HEK293 (cell line): ENCODE data around the gene CD84.

Source experiments
- CTCF ChIA-PET: fragments of 350-600 bp; formaldehyde crosslinking; extraction: SDS; loops from one replicate; lab custom pipeline; 2021; ENCODE audit warnings: antibody characterized with exemption; lab: Yijun Ruan, JAX
- POLR2A ChIA-PET: fragments of 300-600 bp; formaldehyde crosslinking; extraction: SDS; loops from one replicate; lab custom pipeline; 2020; ENCODE audit warnings: antibody characterized with exemption, inconsistent platforms; lab: Yijun Ruan, JAX
- H3K27ac ChIP-seq: fragments of 200-500 bp; sonication (Bioruptor generic); 2 replicates; pipeline ENCODE4 v1.5.1; 2014; ENCODE audit warnings: low read depth, low read length, control low read depth, inconsistent platforms; ENCODE audit errors: extremely low read depth
- H3K36me3 ChIP-seq, 2 experiments: fragments of 200-500 bp in 1 of 2; sonication (Bioruptor generic) in 1 of 2; 1 replicate in 1 of 2; 2 replicates in 1 of 2; pipeline ENCODE4 v1.5.1; 2014 to 2017; ENCODE audit warnings: inconsistent platforms in 2 of 2, low read length in 2 of 2; ENCODE audit not compliant: control insufficient read depth in 2 of 2, insufficient read depth in 1 of 2
- H3K4me1 ChIP-seq: fragments of 200-500 bp; sonication (Bioruptor generic); 2 replicates; pipeline ENCODE4 v1.5.1; 2014; ENCODE audit warnings: mild to moderate bottlenecking, low read length, inconsistent platforms; ENCODE audit not compliant: control insufficient read depth, insufficient read depth
- H3K4me3 ChIP-seq: 2 replicates; pipeline ENCODE4 v1.5.1; 2011; ENCODE audit warnings: low read depth, mild to moderate bottlenecking, control low read depth, low read length, moderate library complexity
- H3K9me3 ChIP-seq: fragments of 200-500 bp; sonication (Bioruptor generic); 2 replicates; pipeline ENCODE4 v1.5.1; 2014; ENCODE audit warnings: low read depth, low read length, inconsistent platforms; ENCODE audit not compliant: control insufficient read depth, insufficient read depth
- BCL11B ChIP-seq: fragments of 450-650 bp; formaldehyde crosslinking; IDR thresholded peaks from 2 replicates; pipeline ENCODE4 v1.5.1; 2016; ENCODE audit warnings: low read depth, missing biosample characterization, missing genetic modification characterization
- BCL6B ChIP-seq: fragments of 450-650 bp; formaldehyde crosslinking; IDR thresholded peaks from 2 replicates; pipeline ENCODE4 v1.5.1; 2017; ENCODE audit warnings: missing biosample characterization, missing genetic modification characterization
- HOXD13 ChIP-seq: sonication (generic); formaldehyde crosslinking; IDR thresholded peaks from 2 replicates; pipeline ENCODE4 v1.8.0; 2022; ENCODE audit warnings: missing genetic modification reagents, borderline replicate concordance
- INSM2 ChIP-seq: fragments of 450-650 bp; formaldehyde crosslinking; IDR thresholded peaks from 2 replicates; pipeline ENCODE4 v1.5.1; 2016; ENCODE audit warnings: missing biosample characterization, missing genetic modification characterization
- KLF9 ChIP-seq: fragments of 450-650 bp; formaldehyde crosslinking; IDR thresholded peaks from 2 replicates; pipeline ENCODE4 v1.5.1; 2016; ENCODE audit warnings: missing biosample characterization, missing genetic modification characterization, low read depth
- SCRT2 ChIP-seq: fragments of 450-650 bp; formaldehyde crosslinking; IDR thresholded peaks from 2 replicates; pipeline ENCODE4 v1.5.1; 2016; ENCODE audit warnings: missing biosample characterization, missing genetic modification characterization
- ZBTB11 ChIP-seq: fragments of 450-650 bp; formaldehyde crosslinking; conservative IDR thresholded peaks from 2 replicates; pipeline ENCODE4 v1.5.1; 2016; ENCODE audit warnings: low read depth, missing biosample characterization, missing genetic modification characterization
- ZBTB20 ChIP-seq: fragments of 450-650 bp; formaldehyde crosslinking; IDR thresholded peaks from 2 replicates; pipeline ENCODE4 v1.5.1; 2016; ENCODE audit warnings: missing biosample characterization, missing genetic modification characterization
- ZNF16 ChIP-seq: fragments of 450-650 bp; formaldehyde crosslinking; IDR thresholded peaks from 2 replicates; pipeline ENCODE4 v1.5.1; 2016; ENCODE audit warnings: low read depth, missing biosample characterization, missing genetic modification characterization
- ZNF248 ChIP-seq: fragments of 450-650 bp; formaldehyde crosslinking; IDR thresholded peaks from 2 replicates; pipeline ENCODE4 v1.5.1; 2017; ENCODE audit warnings: missing biosample characterization, missing genetic modification characterization
- ZNF311 ChIP-seq: fragments of 450-650 bp; formaldehyde crosslinking; IDR thresholded peaks from 2 replicates; pipeline ENCODE4 v1.5.1; 2017; ENCODE audit warnings: missing biosample characterization, missing genetic modification characterization, borderline replicate concordance
- ZNF350 ChIP-seq: fragments of 450-650 bp; formaldehyde crosslinking; IDR thresholded peaks from 2 replicates; pipeline ENCODE4 v1.5.0; 2017; ENCODE audit warnings: missing biosample characterization, mild to moderate bottlenecking, missing genetic modification characterization
- ZNF354C ChIP-seq: fragments of 450-650 bp; formaldehyde crosslinking; IDR thresholded peaks from 2 replicates; pipeline ENCODE4 v1.5.1; 2016; ENCODE audit warnings: missing biosample characterization, missing genetic modification characterization, low read depth, borderline replicate concordance
- ZNF366 ChIP-seq: fragments of 450-650 bp; formaldehyde crosslinking; conservative IDR thresholded peaks from 2 replicates; pipeline ENCODE4 v1.5.1; 2016; ENCODE audit warnings: missing biosample characterization, missing genetic modification characterization
- ZNF391 ChIP-seq: fragments of 450-650 bp; formaldehyde crosslinking; IDR thresholded peaks from 2 replicates; pipeline ENCODE4 v1.5.1; 2016; ENCODE audit warnings: low read depth, missing biosample characterization, missing genetic modification characterization, borderline replicate concordance
- ZNF398 ChIP-seq: fragments of 450-650 bp; formaldehyde crosslinking; IDR thresholded peaks from 2 replicates; pipeline ENCODE4 v1.5.1; 2017; ENCODE audit warnings: missing biosample characterization, missing genetic modification characterization
- ZNF404 ChIP-seq: fragments of 450-650 bp; formaldehyde crosslinking; IDR thresholded peaks from 2 replicates; pipeline ENCODE4 v1.5.1; 2017; ENCODE audit warnings: missing biosample characterization, missing genetic modification characterization
- ZNF449 ChIP-seq: fragments of 450-650 bp; formaldehyde crosslinking; IDR thresholded peaks from 2 replicates; pipeline ENCODE4 v1.5.1; 2017; ENCODE audit warnings: missing biosample characterization, mild to moderate bottlenecking, missing genetic modification characterization, moderate library complexity
- ZNF501 ChIP-seq: fragments of 450-650 bp; formaldehyde crosslinking; IDR thresholded peaks from 2 replicates; pipeline ENCODE4 v1.5.1; 2016; ENCODE audit warnings: missing biosample characterization, missing genetic modification characterization
- ZNF585B ChIP-seq: fragments of 450-650 bp; formaldehyde crosslinking; IDR thresholded peaks from 2 replicates; pipeline ENCODE4 v1.5.1; 2016; ENCODE audit warnings: missing biosample characterization, missing genetic modification characterization
- ZNF670 ChIP-seq: fragments of 450-650 bp; formaldehyde crosslinking; IDR thresholded peaks from 2 replicates; pipeline ENCODE4 v1.5.1; 2016; ENCODE audit warnings: missing biosample characterization, missing genetic modification characterization, low read depth
- ZNF76 ChIP-seq: fragments of 450-650 bp; formaldehyde crosslinking; IDR thresholded peaks from 2 replicates; pipeline ENCODE4; 2016; ENCODE audit warnings: low read depth, missing biosample characterization, missing genetic modification characterization, borderline replicate concordance

The CD84 gene

GRCh38 chr1:160580221-160580812 is 1.0 kb upstream of the CD84 start (continued):
- no peak for TF ChIP-seq ZNF391 (tag by site-specific recombination)
- TF ChIP-seq, all 188 proteins: peak for 0

GRCh38 chr1:160578525-160579191 is 638 bp downstream of the CD84 start:
- Histone ChIP-seq H3K4me1 (no peaks in the 10 kb centered on the region), H3K36me3 (no peaks in the 10 kb centered on the region), H3K9me3 (no peaks in the 10 kb centered on the region), H3K27ac (no peak overlapping the region), H3K4me3 (no peak overlapping the region)
- TF ChIP-seq SCRT2 (tag by site-specific recombination) = no peak
- TF ChIP-seq ZNF585B (tag by site-specific recombination) = no peak
- TF ChIP-seq ZNF16 (tag by site-specific recombination) = no peak
- no peak for TF ChIP-seq BCL6B (tag by site-specific recombination)
- no peak for TF ChIP-seq ZNF354C (tag by site-specific recombination)
- TF ChIP-seq ZBTB11 = no peak
- TF ChIP-seq ZNF449 (tag by site-specific recombination) = no peak
- TF ChIP-seq ZNF501 (tag by site-specific recombination) = no peak
- TF ChIP-seq INSM2 = no peak
- no peak for TF ChIP-seq ZNF311 (tag by site-specific recombination)
- TF ChIP-seq ZNF76 = no peak
- CTCF ChIA-PET = interaction anchor here (0.9 kb wide), 1 partner anchor 24 kb away, joined by 3 read pairs; no protein-coding TSS in a partner anchor
- POLR2A ChIA-PET = no interaction called here

- no peaks in the 10 kb centered on the region for H3K36me3 ChIP-seq
- H3K27ac ChIP-seq = no peak overlapping the region
- no peak for TF ChIP-seq ZNF670
- TF ChIP-seq ZNF404 (tag by site-specific recombination) = no peak
- TF ChIP-seq ZBTB20 (tag by site-specific recombination) = no peak
- TF ChIP-seq KLF9 (tag by site-specific recombination) = no peak
- TF ChIP-seq HOXD13 = no peak
- no peak for TF ChIP-seq ZNF248
- TF ChIP-seq BCL11B (tag by site-specific recombination) = no peak
- no peak for TF ChIP-seq ZNF350 (tag by site-specific recombination)
- no peak for TF ChIP-seq ZNF398 (tag by site-specific recombination)
- TF ChIP-seq ZNF366 (tag by site-specific recombination) = no peak
These were observed 1.1 kb downstream of the CD84 start for GRCh38 chr1:160578175-160578524.

More at GRCh38 chr1:160578175-160578524, 1.1 kb downstream of the CD84 start:
- POLR2A ChIA-PET = no interaction called here
- H3K4me3 ChIP-seq = no peak overlapping the region
- H3K4me1 ChIP-seq = no peaks in the 10 kb centered on the region
- CTCF ChIA-PET = no interaction called here
- no peaks in the 10 kb centered on the region for H3K9me3 ChIP-seq
